HG02981 (cell line): ENCODE measurements around the gene ARIH2.
A peak's percentile ranks its signal among the peaks of the same experiment; 100 is the strongest.
"Not testable (repeated sequence)": the region's sequence is repeated elsewhere in the genome, so short reads cannot be mapped to it uniquely, and the experiment has no call there.

ENCODE experiments used
- ATAC-seq: cut with Tn5 transposase; IDR thresholded peaks from one replicate; pipeline ENCODE4 v1.9.1; 2021; ENCODE audit warnings: mild to moderate bottlenecking, moderate library complexity; ENCODE audit not compliant: unreplicated experiment

The ARIH2 gene

DNA sequence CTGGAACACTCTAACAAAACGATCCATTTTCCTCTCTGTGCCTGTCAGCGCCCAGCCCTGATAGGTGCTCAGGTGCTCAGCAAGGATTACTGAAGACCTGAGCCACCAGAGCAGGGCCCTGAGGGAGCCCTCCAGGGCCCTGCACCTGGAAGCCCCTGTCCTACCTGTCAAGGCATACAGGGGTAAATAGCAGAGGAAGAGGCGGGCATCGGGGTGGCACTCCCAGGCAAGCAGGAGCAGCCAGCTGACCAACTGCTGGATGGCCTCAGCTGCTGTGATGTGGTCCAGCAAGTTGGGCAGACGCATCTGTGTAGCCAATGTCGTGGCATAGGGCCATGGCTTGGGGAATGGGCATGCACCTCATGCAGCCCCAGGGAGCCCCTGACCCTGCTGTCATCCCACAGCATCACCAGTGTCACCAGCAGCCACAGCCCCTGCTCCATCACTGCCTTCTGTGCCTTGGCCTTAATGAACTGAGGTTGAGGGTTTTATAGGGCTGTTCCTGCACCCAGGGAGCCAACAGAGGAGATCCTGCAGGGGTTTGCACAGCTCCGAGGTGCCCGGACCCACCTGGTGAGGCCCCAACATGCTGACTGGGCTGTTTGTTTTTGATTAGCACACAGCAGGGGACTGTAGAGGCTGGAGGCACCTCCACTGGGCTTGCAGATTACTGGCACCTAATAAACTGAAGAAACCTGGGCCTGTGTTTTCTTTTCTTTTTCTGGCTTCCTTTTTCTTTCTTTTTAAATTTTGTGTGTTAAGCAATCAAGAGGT lies 80.6 kb downstream of the ARIH2 start:
- ATAC-seq = no peak

DNA sequence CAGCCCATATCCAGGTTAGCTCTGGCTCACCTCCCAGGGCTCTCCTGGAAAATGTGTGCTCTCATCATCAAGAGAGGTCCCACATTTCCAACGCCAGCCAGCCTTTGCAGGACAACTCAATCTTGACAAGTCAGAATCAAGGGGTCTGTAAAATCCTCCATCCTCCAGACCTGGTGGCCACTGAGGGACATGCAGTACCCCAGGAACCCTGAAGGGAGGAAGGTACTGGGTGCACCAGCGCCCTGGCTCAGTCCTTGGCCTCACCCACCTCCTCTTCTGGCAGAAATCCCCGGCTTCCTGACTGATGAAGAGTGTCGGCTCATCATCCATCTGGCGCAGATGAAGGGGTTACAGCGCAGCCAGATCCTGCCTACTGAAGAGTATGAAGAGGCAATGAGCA lies 82.5 kb downstream of the ARIH2 start:
- no peak for ATAC-seq

DNA sequence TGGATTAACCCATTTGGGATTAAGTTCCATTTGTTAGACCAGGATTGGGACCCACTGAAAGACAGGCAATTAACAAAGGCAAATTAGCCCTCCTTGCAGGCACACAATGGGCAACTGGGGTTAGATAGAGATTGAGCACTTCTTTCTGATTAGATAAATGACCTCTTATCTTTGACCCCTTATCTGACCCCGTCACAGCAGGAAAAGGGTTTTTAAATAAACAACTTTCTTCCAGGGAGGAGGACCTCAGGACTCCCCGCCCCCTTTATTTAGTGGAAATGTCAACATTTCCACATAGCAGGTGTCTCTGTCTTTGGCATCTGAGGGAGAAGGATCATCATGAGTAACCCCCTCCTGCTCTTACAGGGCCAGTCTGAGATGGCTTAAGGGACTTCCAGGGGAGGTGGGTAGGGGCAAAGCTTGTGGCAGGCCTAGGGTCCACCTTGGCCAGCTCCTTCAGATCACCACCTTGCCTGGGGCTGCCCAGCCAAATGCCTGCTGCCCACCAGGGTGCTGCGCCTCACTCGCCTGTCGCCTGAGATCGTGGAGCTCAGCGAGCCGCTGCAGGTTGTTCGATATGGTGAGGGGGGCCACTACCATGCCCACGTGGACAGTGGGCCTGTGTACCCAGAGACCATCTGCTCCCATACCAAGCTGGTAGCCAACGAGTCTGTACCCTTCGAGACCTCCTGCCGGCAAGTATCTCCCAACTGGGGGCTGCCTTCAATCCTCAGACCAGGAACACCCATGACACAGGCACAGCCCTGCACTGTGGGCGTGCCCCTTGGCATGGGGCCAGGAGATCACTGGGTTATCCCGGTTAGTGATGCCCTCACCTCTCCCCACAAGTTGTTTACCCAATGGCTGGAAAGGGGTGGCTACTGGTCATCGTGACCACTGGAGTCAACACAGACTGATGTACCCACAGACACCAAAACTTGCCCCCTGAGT lies 86.0 kb downstream of the ARIH2 start:
- no peak for ATAC-seq

DNA sequence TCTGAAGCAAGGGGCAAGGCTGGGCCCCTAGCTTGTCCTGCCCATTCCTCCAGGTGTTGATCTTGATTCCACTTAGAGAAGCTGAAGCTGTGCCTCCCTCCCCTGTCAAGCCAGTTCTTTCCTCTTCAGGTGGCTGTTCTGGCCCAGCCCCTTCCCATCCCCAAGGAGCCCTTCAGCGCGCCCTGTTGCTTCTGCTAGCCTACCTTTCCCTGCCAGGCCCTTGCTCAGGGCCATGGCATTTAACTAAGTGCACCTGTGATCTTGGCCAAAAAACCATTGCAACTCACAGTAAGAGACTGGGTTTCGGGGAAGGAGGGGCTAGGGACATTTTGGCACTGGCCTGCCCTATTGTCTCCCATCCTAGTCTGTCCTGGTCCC lies 86.7 kb downstream of the ARIH2 start:
- no peak for ATAC-seq

DNA sequence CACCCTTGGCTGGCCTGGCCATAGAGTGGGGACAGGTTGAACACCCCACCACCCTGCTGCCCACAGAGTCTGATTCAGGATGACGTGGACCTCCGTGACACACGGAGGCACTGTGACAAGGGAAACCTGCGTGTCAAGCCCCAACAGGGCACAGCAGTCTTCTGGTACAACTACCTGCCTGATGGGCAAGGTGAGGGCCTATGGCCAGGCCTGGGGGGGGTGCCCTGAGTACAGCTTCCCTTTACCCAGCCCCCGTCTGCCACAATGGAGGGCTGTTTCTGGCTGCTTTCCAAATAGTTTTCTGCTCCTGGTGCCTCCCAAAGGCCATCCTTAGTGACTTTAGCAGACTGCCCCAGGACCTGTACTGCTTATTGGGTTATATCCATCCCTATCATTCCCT lies 87.4 kb downstream of the ARIH2 start:
- no peak for ATAC-seq

DNA sequence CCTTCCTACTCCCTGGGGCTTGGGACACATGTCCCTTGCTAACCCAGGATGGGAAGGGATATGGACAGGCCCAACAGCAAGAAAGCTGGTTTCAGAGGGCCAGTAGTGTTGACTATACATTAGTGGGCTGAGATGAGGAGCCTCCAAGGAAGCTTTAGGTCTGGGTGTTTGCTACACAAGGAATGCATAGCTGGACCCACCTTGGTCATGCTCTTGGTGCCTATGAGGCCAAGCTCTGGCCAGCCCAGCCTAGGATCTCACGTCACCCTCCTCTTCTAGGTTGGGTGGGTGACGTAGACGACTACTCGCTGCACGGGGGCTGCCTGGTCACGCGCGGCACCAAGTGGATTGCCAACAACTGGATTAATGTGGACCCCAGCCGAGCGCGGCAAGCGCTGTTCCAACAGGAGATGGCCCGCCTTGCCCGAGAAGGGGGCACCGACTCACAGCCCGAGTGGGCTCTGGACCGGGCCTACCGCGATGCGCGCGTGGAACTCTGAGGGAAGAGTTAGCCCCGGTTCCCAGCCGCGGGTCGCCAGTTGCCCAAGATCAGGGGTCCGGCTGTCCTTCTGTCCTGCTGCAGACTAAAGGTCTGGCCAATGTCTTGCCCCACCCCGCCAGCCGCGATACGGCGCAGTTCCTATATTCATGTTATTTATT lies 87.9 kb downstream of the ARIH2 start:
- no peak for ATAC-seq

DNA sequence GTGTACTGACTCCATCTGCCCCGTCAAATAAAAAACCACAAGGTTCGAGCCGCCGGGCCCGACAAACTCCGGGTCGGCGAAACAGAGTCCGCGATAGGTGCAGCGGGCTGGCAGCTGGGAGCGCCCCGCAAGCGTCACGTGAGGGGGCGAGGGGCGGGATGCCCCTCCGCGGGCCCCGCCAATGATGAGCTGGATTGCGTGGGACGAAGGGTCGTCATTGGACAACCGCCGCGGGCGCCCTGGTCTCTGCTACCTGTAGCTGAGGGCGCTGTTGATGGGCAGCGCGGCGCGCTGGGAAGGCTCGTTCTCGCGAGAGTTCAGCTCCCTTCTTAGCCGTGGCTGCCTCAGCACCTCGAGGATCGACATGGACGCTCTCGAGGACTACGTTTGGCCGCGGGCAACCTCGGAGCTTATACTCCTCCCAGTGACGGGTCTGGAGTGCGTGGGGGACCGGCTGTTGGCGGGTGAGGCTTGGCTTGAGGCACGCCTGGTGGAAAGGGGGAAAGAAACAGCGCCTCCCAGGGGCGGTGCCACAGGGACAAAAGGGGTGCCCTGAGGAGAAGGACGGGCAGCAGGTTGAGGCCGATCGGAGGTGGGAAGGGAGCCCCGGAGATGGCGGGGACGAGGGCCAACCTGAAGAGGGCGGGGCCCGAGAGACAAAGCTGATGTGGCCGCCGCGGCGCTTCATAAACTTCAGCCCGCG lies 88.6 kb downstream of the ARIH2 start, which contains the start of gene WDR6:
Gene WDR6 (plus strand): TSS at position 324 of the 703 bp plus-strand sequence. CDS start 41 bp downstream, at position 365.
- ATAC-seq = peak; percentile 80

DNA sequence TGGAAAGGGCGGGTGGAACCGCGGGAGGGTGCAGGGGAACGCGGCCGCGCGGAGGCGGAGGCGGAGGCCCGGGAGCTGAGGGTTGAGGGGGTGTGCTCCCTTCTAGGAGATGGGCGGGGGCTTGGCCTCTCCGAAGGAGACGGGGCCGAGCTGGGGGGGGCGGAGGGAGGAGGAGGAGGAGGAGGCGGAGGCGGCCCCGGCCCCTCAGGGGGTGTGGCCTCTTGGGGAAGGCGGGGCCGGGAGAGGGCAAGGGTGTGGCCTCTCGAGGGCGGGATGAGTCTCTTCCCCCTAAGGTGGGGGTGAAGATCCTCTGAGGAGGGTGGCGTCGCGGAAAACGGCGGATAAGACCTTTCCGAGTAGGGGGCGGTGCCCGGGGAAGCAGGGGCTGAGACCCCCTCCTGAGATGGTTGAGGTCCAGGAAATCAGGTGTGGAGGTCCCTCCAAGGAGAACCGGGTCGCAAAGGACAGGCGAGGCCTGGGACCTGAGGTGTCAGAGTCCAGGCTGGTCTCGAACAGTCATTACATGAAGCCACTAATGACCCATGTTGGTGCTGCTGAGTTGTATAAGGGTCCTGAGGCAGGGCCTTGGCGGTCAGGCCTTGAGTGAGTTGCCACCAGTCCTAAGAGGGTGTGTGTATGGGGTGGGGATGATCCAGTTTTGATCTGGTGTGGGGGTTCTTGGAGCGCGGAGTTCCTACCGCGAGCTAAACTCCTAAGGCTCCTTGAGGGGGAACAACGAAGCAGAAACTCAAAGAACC lies 89.3 kb downstream of the ARIH2 start:
- peak; percentile 37 for ATAC-seq

DNA sequence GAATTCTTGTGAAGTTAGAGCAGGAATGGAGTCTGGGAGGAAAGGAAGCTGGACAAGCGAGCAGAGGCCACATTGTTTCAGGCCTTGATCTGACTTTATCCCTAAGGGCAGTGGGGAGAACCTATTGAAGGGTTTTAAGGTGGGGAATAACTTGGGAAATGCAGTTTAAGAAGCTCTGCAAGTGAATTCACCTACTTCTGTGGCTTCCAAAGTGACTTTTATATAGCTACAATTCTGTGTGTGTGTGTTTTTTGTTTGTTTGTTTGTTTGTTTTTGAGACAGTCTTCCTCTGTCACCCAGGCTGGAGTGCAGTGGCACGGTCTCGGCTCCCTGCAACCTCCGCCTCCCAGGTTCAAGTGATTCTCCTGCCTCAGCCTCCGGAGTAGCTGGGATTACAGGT lies 90.0 kb downstream of the ARIH2 start:
- ATAC-seq = not testable (repeated sequence)

DNA sequence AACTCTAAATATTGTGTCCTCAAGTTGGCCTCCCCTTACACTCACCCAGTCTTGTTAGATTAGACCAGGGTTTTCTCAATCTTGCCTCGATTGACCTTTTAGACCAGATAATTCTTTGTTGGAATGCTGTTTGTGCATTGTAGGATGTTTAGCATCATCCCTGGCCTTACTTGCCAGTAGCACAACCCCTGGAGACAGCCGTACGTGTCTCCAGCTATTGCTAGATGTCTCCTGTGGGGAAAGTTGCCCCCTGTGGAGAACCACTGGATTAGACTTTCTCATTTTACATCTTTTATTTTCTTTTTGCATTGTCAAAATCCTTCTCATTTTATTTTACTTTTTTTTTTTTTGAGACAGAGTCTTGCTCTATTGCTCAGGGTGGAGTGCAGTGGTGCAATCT lies 90.8 kb downstream of the ARIH2 start:
- no peak for ATAC-seq

DNA sequence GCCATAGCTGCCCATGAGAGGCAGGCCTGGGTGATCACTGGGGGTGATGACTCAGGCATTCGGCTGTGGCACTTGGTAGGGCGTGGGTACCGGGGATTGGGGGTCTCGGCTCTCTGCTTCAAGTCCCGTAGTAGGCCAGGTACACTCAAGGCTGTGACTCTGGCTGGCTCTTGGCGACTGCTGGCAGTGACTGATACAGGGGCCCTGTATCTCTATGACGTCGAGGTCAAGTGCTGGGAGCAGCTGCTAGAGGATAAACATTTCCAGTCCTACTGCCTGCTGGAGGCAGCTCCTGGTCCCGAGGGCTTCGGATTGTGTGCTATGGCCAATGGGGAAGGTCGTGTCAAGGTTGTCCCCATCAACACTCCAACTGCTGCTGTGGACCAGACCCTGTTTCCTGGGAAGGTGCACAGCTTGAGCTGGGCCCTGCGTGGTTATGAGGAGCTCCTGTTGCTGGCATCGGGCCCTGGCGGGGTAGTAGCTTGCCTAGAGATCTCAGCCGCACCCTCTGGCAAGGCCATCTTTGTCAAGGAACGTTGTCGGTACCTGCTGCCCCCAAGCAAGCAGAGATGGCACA lies 93.9 kb downstream of the ARIH2 start:
- no peak for ATAC-seq

DNA sequence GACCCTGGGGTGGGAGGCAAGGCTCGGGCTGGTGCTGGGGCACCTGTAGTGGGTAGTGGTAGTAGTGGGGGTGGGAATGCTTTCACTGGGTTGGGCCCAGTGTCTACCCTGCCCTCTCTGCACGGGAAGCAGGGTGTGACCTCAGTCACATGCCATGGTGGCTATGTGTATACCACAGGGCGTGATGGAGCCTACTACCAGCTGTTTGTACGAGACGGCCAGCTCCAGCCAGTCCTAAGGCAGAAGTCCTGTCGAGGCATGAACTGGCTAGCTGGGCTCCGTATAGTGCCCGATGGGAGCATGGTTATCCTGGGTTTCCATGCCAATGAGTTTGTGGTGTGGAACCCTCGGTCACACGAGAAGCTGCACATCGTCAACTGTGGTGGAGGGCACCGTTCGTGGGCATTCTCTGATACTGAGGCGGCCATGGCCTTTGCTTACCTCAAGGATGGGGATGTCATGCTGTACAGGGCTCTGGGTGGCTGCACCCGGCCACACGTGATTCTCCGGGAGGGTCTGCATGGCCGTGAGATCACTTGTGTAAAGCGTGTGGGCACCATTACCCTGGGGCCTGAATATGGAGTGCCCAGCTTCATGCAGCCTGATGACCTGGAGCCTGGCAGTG lies 94.6 kb downstream of the ARIH2 start:
- ATAC-seq = no peak

DNA sequence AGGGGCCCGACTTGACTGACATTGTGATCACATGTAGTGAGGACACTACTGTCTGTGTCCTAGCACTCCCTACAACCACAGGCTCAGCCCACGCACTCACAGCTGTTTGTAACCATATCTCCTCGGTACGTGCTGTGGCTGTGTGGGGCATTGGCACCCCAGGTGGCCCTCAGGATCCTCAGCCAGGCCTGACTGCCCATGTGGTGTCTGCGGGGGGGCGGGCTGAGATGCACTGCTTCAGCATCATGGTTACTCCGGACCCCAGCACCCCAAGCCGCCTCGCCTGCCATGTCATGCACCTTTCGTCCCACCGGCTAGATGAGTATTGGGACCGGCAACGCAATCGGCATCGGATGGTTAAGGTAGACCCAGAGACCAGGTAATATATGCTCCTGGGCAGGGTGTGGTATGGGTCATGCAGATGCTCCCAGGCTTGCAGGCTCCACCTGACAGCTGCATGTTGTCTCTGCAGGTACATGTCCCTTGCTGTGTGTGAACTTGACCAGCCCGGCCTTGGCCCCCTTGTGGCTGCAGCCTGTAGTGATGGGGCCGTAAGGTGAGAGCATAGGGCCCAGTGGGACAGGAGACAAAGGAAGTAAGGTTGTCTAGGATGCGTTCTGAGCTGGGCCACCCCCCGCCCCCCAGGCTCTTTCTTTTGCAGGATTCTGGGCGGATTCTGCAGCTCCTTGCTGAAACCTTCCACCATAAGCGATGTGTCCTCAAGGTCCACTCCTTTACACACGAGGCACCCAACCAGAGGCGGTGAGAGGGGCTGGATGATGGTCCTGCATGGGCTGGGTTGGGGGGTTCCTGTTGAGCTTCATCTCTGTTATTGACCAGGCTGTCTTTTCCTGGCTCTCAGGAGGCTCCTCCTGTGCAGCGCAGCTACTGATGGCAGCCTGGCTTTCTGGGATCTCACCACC lies 95.4 kb downstream of the ARIH2 start:
- ATAC-seq = no peak

DNA sequence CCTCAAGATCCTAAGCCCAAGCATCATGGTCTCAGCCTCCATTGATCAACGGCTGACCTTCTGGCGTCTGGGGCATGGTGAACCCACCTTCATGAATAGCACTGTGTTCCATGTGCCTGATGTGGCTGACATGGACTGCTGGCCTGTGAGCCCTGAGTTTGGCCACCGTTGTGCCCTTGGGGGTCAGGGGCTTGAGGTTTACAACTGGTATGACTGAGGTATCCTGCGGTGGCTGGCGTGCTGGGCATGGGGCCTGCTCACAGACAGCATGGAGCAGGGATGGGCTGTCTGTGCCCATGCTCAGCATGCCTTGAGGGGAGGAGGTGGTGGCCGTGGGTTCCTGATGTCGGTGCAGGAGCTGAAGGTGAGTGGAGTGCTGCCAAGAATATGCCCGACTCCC lies 96.4 kb downstream of the ARIH2 start:
- no peak for ATAC-seq

DNA sequence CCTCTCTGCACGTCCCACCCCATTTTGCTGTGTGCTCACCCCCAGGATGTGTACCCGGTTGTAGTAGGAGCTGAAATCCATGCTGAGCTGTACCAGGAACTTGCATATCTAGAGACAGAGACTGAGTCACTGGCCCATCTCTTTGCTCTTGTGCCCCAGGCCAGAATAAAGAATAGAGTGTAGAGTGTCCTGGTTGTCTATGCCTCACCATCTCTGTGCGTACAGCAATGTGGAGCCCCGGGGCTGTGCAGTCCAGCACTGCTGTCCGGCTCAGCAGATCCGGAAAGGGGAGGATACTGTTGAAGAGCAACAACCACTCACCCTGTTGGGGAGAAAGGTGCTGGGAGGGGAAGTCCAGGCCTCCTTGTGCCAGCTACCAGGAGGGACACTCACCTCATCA lies 97.1 kb downstream of the ARIH2 start:
- ATAC-seq = no peak

DNA sequence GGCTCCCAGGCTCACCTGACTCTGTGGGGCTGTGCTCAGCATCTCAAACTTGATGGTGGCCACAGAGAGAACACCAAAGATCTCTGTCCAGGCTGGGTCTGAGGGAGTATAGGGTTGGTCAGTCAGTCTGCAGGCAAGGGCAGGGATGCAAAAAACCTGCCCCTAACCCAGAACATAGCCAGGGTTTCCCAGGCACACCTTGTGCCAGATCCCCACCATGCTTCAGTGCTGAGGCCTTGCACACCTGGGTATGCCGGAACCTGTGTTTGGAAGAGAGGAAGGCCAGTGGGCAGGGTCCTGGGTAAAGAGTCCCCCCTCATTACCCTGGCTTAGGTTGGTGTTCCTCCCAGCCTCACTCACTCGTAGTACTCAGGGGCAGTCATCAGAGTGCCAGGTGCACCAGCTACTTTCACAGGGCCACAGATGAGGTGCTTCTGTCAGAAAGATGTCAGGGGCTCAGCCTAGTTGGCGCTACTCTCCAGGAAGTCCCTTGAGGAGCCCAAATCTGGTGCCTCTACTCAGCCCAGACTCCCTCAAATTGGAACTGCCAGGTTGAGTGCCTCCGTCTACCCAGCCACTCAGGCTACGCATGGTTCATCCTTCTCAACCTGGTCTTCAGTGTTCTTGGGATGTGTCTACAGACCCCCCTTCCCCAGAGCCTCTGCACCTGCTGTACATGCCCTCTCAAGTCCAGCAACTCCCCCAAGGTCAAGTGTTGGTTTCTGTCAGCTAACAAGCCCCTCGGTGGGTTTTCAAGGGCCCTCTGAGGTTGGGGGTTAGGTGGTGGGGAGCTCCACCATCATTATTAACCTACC lies 98.0 kb downstream of the ARIH2 start:
- ATAC-seq = no peak

DNA sequence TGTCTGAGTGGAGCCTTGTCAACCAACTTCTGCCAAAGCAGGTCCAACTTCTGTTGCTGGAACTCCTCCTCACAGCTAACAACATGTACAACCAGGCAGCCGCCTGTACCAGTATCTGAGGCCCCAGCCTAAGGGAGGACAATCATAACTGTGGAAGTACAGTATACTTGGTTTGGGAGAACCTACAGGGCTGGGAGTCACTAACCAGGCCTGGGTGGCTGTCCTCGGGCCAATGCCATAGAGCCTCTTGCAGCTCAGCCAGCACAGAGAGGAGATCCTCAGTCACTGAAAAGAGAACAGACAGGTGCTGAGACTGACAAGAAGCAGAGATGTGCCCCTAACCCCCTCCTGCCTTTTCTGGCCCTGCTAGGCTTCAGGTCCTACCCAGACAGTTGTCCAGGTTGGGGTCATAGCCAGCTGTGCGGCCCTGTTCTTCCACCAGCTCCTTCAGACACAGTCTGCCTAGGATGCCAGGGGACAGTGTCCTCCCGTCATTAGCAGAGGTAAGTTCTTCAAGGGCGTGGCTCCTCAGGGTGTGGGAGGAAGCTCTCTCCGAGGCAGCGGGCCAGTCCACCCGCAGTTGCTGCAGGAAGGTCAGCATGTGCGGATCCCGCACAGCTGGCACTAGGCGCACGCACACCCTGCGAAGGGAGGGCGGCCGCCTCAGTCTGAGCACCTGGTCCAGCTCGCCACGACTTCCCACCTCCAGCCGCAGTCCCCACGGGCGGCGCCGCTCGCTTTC lies 98.8 kb downstream of the ARIH2 start:
- no peak for ATAC-seq
